Activated CD4-positive, alpha-beta T cell treated with anti-CD3 and anti-CD28 coated beads for 48 hours (primary cell): ENCODE measurements around the gene PPP1R37.
"Not testable (repeated sequence)": the region's sequence is repeated elsewhere in the genome, so short reads cannot be mapped to it uniquely, and the experiment has no call there.

Source experiments
- DNase-seq: peaks from one replicate; pipeline ENCODE4 v3.0.0-alpha.2; 2020

Gene PPP1R37

DNA sequence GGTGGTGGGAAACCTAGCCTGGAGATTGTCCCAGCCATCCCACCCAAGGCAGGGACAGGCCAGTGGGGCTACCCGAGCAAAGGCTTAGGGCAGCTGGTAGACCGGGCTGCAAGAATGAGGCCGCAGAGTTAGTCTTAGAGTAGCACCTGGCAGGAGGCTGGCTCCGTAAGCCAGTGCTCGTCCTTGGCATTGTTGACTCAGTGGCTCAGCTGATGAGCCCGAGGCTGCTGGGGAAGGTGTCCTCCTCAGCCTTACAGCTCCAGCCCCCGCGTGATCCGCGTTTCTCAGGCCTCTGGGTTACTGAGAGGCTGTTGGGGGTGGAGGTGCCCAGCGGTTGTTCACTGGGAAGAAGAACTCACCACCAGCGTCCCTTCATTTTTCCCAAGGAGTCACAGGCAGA is 24.7 kb downstream of the PPP1R37 start:
- DNase-seq = peak; percentile 25

DNA sequence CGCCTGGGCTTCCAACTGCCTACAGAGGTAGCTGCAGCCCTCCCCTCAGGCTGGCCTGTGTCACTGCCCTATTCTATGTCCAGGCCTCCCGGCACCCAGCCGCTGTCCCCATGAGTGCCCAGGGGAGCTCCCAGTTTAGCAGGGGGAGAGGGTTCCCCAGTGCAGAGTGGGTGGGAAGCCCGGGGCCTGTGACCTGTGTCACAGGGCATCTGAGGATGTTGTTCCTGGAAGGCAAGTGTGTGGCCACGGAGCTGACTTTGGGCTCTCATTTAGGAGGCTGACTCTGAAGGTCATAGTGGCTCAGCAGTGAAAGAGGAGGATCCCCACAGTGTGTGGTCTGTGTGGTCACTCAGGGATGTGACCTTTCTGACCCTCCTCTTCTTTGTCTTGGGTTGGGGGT is 25.1 kb downstream of the PPP1R37 start:
- DNase-seq = no peak

DNA sequence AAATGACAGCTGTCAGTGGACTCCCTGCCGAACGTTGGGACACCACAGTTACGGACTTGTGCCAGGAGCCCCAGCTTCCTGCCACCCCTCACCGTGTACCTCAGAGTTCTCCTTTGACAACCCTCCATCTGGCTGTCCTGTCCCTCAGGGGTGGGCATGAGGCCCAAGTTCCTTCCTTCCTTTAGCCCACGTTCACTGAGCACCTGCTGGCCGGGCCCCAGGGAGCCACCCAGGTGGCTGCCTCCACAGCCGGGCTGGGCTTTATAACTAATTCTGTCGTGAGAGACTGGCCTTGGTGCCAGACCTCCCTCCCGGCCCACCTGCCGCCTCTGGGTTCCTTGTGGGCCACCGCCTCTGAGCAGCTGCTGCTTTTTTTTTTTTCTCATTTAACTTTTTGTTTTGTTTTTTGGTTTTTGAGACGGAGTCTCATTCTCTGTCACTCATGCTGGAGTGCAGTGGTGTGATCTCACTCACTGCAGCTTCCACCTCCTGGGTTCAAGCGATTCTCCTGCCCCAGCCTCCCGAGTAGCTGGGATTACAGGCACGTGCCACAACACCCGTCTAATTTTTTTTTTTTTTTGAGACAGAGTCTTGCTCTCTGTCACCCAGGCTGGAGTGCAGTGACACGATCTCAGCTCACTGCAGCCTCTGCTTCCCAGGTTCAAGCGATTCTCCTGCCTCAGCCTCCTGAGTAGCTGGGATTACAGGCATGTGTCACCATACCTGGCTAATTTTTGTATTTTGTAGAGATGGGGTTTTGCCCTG is 25.8 kb downstream of the PPP1R37 start:
- not testable (repeated sequence) for DNase-seq

DNA sequence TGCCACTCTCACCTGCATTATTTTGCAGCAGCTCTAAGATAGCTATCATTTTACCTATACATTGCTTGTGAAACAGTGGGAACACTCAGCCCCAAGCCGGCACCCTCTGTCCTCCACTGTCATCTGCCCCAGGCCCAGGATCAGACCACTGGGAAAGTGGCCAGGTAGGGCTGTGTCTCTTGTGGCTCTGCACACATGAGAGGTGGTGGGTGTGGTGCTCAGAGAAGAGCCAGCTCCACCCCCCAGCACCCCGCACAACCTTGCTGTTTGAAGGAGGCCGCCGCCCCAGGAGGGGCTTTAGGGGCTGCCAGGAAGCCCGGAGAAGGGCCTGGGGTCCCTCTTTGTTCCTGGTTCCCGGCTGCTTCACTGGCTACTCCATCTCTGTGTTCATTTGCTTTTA is 26.6 kb downstream of the PPP1R37 start:
- no peak for DNase-seq

DNA sequence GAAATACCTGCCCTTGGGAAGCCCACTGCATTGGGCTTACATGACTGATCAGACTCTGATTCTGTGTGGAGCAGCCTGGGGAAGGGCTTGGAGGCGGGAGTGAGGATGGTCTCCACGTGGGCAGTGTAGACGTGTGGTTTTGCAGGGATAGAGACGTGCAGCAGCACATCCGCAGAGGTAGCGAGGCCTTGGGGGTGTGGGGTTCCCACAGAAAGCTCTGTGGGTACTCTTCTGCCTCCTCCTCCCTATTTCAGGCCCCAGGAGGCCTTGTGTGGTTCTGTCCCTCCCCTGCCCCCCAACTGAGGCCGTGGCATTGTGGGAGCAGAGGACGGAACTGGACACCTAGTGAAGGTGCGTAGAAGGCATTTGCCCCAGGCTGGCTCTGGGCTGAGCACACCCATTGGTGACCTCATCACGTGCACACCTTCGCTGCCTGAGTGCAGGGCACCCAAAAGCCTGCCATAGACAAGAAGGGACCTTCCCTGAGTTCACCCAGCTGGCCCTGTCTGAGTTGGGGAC is 28.9 kb downstream of the PPP1R37 start:
- DNase-seq = no peak

DNA sequence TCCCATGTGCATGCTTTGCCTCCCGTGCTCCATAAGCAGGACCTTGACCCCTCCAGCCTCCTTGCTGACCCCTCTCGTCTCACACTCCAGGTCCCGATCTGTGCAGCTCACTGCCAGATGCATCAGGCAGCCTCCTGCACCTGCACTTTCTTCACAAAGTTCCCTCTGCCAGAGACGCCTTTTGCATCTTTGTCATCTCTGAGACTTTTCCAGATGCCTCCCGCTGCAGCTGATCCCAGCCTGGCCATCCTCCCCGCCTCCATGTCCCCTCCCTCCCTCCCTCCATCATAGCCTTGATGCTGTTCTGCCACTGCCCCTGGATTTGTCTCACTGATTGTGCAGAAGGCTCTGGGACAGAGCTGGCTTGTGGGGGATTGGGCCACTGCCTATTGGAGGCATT is 29.9 kb downstream of the PPP1R37 start:
- no peak for DNase-seq

DNA sequence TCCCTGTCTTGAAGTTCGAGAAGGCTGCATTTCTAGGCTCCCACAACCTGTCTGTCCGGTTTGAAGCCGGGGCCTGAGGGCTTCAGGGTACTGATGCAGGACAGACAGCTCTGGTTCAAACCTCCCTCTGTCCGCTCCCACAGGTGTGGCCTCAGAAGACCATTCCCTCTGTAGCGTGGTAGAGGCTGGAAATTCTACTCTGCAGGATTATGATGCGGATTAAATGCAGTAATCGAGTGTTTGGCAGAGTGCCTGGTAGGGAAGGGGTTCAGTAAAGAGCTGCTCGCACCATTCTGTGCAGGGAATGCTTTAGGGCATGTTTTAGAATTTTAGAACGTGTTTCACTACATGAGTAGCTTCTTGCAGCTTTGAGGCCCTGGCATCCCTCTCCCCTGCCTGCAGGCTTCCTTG is 30.5 kb downstream of the PPP1R37 start:
- no peak for DNase-seq

DNA sequence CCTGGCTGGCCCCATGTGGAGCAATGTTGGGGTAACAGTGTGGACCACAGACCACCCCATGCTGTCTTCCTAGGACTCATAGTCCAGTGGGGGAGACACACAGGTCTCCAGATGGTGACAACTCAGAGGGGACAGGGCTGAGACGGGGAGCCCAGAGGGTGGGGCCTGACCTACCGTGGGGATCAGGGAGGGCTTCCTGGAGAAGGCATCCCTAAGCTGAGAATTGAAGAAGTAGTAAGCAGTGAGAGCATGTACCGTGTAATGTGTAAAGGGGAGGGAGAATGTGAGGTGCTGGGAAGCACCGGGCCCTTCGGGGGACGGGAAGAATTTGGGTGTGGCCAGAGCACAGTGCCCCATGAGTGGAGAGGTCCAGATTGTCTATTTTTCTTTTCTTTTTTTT is 31.0 kb downstream of the PPP1R37 start:
- no peak for DNase-seq

DNA sequence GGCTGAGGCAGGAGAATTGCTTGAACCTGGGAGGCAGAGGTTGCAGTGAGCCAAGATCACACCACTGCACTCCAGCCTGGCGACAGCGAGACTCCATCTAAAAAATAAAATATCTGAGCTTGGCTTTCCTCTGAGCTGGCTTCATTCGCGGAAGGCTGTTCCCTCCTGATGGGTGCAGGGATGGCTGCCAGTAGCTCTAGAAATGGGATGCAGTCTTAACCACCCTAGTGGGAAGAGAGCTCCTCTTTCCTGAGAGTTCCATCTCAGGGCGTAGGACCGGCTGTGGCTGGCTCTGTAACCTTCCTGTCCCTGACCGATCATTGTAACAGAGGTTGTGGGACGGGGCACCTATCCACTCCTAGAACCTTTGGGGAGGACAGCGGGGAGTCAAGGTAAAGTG is 32.4 kb downstream of the PPP1R37 start:
- no peak for DNase-seq

DNA sequence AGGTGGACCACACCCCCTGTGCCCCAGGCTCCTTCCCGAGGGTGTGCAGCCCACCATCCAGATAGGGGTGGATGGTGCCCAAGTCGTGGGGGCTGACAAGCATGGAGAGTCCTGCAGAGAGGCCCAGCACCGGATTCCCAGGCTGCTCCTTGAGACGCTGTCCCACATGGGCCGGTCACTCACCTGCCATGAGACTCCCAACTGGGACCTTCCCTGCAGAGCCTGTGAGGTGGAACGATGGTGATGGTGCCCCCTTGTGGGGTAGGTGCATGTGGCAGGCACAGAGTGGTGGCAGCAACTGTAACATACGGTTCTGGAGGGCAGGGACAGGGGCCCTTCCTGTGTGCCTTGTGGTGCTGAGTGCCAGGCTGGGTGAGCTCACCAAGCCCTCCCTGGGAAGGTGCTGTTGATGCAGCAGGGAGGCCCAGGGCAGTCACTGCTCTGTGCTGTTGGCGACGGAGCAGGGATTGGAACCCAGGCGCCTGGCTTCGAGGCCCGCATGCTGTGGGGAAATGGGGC is 33.1 kb downstream of the PPP1R37 start:
- DNase-seq = peak; percentile 84

DNA sequence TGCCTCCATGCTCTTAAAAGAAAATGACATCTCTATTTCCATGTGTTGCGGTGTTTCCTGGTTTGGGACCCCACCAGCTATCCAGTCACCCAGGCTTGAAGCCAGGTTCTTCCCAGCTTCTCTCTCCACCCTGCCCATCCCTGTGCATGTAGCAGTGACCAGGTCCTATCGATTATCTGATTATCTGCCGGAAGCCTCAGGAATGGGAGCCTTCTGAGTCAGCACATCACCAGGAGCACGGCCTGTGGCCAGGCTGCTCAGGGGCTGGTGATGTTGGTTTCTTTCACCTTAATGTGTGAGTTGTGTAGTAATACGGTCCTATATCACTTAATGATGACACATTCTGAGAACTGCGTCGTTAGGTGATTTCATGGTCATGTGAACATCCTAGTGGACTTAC is 33.7 kb downstream of the PPP1R37 start:
- DNase-seq = no peak

DNA sequence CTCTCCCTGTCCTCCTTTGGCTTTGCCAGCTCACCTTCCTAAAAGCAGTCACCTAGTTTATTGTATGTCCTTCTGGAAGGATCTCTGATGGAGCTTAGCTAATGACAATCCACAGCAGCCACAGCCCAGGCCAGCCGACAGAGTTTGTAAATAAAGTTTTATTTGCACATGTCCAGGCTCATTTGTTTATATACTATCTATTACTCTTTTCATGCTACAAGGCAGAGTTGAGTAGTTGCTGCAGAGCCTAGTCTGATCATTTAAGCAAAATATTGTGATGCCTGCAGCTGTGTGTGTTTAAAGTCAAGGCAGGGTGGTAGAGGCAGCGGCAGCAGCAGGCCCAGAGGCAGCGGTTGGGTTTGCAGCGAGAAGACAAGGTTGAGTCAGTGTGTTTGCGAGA is 35.2 kb downstream of the PPP1R37 start:
- DNase-seq = no peak

DNA sequence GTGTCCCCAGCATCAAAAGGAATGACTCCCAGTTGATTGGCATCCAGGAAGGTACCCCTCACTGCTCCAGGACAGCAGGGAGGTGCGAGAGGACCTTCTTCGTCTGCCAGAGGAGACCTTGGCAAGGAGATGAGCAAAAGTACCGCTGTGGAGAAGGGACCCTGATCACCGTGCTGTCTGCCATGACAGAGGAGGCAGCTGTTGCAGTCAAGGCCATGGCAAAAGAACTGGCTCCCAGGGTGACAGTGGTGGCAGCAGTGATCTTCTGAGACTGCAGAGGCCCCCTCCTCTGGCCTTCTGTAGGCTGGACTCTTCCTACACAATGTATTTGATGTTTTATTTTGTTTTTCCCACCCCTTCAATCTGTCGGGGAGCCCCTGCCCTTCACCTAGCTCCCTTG is 35.8 kb downstream of the PPP1R37 start:
- no peak for DNase-seq

DNA sequence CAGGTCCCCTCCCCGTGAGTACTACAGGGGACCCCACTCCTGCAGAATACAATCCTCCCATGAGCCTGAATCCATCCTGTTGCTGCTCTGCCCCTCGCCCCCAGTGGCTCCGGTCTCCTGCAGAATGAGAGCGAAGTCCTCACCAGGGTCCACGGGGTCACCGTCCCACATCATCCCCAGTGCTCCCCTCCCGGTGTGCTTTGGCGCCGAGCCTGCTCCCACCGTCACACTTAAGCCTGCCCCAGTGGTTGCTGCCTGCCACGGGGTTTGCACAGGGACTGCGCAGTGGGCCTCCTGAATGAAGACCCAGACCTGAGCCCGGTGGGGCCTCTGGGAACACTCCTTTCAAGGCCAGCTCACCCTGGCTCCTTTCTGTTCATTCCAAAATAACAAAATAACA is 37.3 kb downstream of the PPP1R37 start:
- no peak for DNase-seq

DNA sequence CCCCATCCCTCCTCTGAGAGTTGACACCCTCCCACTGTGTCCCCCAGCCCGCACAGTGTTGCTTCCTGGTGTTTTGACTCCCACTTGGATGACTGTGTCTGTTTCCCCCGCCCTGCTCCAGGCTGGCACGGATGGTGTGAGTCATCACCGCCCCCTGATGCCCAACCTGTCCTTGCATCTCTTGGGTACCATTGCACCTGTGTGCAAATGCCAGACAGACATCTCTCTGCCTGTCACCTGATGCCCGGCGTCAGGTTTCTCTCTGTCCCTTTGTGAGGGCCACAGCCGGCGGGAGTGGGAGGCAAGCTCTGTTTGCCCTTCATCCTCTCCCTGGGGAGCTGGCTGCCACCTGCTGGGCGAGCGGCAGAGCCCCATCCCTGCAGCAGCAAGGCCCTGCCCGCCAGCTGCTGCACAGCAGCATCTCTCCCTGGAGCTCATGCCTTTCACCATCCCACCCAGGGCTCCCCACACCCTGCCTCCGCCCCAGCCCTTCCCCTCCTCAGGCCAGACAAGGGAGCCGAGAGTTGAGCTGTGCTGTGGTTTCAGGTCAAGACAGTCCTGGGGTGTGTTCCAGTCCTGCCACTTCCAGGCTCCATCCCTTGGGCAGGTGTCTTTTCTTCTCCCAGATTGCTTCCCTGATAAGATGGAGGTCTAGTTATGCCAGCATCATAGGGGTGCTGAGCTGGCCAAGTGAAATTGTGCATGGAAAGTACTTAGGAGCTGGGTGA is 38.1 kb downstream of the PPP1R37 start:
- peak; percentile 31 for DNase-seq

DNA sequence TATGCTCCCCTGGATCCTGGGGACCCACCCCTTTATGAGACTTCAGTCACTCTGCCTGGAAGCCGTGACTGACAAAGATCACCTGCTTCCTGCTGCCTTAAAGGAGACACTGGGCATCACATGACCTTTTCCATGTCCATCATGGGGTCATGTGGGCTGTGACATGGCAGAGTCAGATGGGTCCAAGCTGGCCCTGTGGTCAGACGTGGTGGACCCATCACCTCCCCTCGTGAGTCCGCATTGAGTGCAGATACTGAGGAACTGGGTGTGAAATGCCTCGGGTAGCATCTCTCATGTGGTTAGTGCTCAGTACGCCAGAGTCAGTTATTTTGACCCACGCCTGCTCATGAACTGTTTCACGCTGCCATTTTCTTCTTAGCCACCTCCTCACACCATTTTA is 40.7 kb downstream of the PPP1R37 start:
- no peak for DNase-seq

DNA sequence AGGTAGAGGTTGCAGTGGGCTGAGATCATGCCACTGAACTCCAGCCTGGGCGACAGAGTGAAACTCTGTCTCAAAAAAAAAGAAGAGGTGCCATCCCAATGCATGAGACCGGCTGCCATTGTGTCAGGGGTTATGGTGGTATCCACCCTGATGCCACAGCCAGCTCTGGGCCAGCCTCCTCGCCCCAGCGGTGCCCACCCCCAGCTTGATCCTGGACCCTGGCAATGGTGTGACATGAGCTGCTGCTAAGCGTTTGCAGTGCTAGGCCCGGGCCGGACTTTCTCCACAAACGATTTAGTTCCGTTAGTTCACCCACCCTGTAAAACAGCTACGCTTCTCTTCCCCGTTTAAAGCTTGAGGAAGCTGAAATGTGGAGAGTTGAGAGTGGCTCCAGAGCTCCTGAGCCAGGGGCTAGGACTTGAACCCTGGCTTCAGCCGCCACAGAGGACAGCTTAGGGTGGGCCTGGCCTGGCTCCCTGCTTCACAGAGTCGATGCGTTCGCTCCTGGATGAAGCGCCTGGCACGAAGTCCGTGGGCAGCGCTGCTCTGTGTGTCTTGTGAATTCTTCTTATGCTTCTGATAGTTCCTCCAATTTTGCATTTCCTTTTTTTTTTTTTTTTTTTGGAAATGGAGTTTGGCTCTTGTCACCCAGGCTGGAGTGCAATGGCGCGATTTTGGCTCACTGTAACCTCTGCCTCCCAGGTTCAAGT is 42.4 kb downstream of the PPP1R37 start:
- DNase-seq = no peak

DNA sequence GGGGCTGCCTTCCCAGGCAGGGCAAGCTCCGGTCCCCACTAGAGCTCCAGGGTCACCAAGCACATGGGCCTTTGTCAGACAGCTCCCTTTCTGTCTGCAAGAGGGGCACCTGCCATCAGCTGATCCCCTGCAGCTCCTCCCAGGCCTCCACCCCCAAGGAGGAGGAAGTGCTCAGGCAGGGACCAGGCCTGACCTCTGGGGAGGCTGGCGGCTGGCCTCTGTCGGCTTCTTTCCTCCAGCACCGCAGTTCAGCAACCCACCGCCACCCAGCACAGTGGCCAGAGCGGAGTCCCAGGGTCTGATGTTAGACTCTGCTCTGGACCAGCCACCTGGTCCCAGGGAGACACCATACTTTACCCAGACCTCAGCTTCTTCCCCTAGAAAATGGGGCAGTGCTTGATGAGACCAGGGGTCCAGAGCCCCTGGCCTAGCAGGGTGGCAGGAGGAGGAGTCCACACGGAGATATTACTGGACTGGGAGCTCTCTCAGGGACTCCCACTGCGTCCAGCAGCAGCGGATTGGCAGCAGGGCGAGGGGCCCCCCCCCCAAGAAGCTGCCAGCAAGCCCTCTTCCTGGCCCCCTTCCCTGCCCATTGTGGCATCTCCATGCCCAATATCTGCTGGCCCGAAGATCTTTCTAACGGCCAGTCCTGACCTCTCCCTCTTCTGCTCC is 43.7 kb downstream of the PPP1R37 start:
- no peak for DNase-seq

DNA sequence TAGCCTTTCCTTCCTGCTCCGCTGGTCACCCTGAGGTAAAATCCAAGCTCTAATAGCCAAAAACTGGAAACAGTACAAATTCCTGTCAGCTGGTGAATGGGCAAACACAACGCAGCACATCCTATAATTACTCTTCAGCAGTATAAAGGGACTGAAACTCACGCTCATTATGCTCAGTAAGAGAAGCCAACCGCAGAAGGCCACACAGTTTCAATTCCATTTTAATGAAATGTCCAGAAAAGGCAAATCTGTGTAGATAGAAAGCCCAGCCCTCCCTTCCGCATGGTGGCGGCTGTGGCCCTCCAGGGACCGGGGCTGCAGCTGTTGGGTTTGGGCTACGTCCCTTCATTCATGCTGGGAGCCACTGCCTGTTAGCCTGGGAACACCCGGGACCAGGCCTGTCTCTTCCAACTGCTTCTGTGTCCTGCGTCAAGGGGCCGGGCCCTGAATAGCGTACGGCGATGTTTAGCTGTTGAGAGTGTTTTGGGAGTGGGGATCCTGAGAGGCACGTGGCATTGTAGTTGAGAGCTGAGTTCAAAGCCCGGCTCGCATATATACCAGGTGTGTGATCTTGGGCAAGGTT is 44.3 kb downstream of the PPP1R37 start:
- DNase-seq = no peak

DNA sequence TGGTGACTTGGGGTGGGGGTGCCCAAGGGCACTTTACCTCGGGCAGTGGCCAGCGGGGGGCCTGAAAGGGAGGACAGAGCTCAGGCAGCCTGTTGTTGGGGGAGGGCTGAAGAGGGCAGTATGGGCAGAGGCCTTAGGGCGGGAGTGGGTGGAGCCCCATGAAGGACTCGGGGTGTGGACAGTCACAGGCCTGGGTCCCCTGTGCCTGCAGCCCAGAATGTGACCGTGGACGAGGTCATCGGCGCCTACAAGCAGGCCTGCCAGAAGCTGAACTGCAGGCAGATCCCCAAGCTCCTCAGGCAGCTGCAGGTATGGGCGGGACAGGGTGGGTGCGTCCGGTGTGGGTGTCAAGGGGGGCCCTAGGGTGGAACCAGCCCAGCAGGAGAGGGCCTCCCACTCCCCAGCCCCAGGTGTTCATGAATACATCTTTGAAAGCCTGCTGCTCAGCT is 45.3 kb downstream of the PPP1R37 start:
- DNase-seq = no peak

DNA sequence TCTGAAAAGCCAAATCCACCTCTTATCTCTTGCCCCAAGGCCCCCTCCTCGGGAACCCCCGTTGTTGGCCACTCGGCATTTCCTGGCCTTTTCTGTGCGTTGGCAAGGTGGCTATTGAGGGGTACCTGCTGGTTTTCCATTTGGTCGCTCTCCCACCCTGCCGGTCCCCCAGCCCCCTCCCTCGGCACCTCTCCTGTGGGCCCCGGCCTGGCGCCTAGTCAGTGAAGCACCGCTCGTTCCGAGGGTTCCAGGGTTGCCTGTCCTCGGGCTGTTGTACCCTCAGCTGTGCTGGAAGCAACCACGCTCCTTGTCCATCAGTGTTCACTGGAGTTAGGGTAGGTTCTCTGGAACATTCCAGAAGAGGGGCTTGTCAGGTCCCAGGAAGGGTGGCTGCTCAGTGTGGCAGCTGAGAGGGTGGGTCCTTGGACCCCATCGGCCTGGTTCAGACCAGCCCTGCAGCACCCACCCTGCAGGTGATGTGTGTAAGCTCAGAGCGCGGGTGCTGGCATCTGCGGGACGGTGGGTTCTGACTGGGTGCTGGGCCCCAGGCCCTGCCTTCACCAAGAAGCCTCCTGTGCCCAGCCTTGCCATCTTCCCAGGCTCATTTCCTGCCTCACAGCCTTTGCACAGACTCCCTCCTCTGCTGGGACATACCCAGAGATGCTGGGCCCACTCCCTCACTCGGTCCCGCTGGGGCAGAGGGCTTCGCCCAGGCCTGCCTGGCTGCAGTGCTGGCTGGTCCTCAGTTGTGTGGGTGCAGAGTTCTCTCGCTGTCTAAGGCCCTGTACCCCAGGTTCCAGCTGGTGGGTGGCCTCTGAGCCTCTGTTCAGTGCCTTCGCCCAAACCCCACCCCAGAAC is 46.5 kb downstream of the PPP1R37 start:
- no peak for DNase-seq

DNA sequence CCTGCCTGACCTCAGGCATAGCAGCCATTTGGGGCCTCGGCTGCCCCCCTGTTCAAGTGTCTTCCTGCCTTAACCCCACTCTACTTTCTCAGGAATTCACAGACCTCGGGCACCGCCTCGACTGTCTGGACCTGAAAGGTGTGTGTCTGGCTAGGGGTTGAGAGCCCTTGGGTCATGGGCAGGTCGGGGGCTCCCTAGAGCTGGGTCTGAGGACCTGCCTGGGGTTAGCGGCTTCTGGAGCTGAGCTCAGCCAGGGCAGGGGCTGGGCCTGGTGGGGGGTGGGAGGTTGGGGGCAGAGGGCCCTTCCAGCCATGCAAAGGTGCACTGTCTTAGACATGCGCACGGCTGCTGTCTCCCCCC is 47.1 kb downstream of the PPP1R37 start:
- no peak for DNase-seq
